Measurements from ENCODE around the gene CHRNB4.

The CHRNB4 gene

DNA sequence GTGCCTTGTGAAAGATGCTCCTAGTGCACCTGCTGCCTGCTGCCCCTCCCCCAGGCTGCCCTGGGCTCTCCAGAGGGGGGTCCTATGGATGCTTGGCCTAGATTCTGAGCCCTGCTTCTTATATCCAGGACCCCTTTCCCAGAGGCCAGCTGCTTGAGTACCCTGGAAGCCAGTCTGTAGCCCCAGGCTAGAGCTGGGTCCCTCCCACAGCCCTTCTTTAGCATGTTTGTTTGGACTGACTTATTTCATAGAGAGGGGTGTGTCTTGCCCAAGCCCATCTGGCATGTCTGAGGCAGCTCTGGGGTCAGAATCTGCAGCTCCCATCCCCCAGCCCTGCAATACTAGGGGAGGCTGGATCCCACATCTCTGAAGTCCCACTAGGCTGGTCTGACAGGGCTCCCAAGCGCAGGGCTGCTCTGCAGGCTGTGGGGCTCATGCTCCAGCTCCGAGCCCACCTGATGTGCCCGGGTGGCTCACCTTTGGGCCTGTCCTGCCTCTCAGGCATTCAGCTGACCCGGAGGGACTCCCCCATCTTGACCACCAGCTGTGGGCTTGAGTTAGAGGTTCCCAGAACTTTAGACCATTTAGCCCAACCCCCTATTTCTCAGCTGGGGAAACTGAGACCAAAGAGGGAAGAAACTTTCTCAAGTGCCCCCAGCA, 3.1 kb downstream of the CHRNB4 start:
- H3K23ac ChIP-seq (ENCODE audit: low read length in 2 of 2), result no peak overlapping the region
- peaks cover 12% of the 10 kb centered on the region for H3K4me1 ChIP-seq (ENCODE audit: control insufficient read depth, insufficient read depth, low read depth, low read length)
- H2AK5ac ChIP-seq (ENCODE audit: low read length, severe bottlenecking), result no peak overlapping the region
- peaks cover 12% of the 10 kb centered on the region for H3K9me3 ChIP-seq (ENCODE audit: control insufficient read depth, low read length)
- H3K27ac ChIP-seq (ENCODE audit: low read length, poor library complexity, severe bottlenecking), result no peak overlapping the region
- no peak overlapping the region for H4K8ac ChIP-seq (ENCODE audit: low read length)
- no peaks in the 10 kb centered on the region for H3K79me1 ChIP-seq (replicated peaks; ENCODE audit: low read length, poor library complexity, severe bottlenecking)
- no peak overlapping the region for H3K4me2 ChIP-seq (ENCODE audit: low read length, poor library complexity, severe bottlenecking)
- H3K27me3 ChIP-seq (ENCODE audit: control insufficient read depth in 1 of 2, insufficient read depth in 1 of 2, low read length in 2 of 2), result peaks cover 34 to 73% of the 10 kb centered on the region in 2 experiments
- 81% methylated on average over 4 of the region's 4 CpGs for WGBS
- H4K91ac ChIP-seq (ENCODE audit: low read length), result peak overlapping the region; percentile 18
- no peak overlapping the region for H2BK15ac ChIP-seq (ENCODE audit: low read depth, poor library complexity, severe bottlenecking)
- no peak overlapping the region for H2BK120ac ChIP-seq (ENCODE audit: low read depth, low read length)
- H3K14ac ChIP-seq (ENCODE audit: low read length in 2 of 2), result no peak overlapping the region
- DNase-seq, result no peak
- H2BK5ac ChIP-seq (ENCODE audit: low read depth, low read length, poor library complexity, severe bottlenecking), result no peak overlapping the region
- no peak overlapping the region for H3K18ac ChIP-seq (ENCODE audit: low read depth in 1 of 2, low read length in 2 of 2)
- no peak overlapping the region for H2AFZ ChIP-seq (ENCODE audit: low read depth, low read length)
- no peak overlapping the region for H3K4me3 ChIP-seq (ENCODE audit: insufficient read depth in 1 of 2, low read depth in 1 of 2, low read length in 2 of 2)
- H2BK12ac ChIP-seq (ENCODE audit: low read length in 2 of 2), result no peak overlapping the region
- H3K4ac ChIP-seq (ENCODE audit: low read depth in 1 of 2, low read length in 2 of 2), result no peak overlapping the region
- H3K36me3 ChIP-seq (ENCODE audit: control insufficient read depth in 1 of 2, insufficient read depth in 2 of 2, low read depth in 1 of 2, low read length in 2 of 2), result no peaks in the 10 kb centered on the region
- H3K9ac ChIP-seq (ENCODE audit: low read length), result no peak overlapping the region

DNA sequence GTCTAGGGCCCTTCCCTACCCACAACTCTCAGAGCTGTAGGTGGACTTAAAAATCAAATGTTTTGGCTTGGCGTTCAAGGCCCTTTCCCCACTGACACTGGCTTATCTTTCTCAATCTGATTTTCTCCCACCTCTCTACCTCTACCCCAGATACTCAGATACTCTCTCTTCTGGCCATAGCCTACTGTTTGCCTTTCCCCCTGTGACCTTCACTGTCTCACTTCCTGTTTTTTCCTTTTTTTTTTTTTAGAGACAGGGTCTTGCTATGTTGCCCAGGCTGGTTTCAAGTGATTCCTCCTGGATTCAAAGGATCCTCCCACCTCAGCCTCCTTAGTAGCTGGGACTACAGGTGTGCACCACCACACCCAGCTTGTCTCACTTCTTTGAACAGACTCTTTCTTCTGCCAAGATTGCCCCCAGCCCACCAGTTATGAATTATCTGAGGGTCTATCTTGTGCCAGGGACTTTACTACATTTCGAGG, 4.6 kb downstream of the CHRNB4 start:
- no peak overlapping the region for H3K4me2 ChIP-seq (ENCODE audit: low read length, poor library complexity, severe bottlenecking)
- H3K9ac ChIP-seq (ENCODE audit: low read length), result no peak overlapping the region
- H2AFZ ChIP-seq (ENCODE audit: low read depth, low read length), result no peak overlapping the region
- no peak overlapping the region for H4K91ac ChIP-seq (ENCODE audit: low read length)
- no peak overlapping the region for H2AK5ac ChIP-seq (ENCODE audit: low read length, severe bottlenecking)
- 80% methylated on average over 2 of the region's 2 CpGs for WGBS
- H3K14ac ChIP-seq (ENCODE audit: low read length in 2 of 2), result no peak overlapping the region
- H3K18ac ChIP-seq (ENCODE audit: low read depth in 1 of 2, low read length in 2 of 2), result no peak overlapping the region
- H3K27me3 ChIP-seq (ENCODE audit: control insufficient read depth in 1 of 2, insufficient read depth in 1 of 2, low read length in 2 of 2), result peaks cover 29 to 71% of the 10 kb centered on the region in 2 experiments
- no peaks in the 10 kb centered on the region for H3K79me1 ChIP-seq (replicated peaks; ENCODE audit: low read length, poor library complexity, severe bottlenecking)
- H2BK12ac ChIP-seq (ENCODE audit: low read length in 2 of 2), result no peak overlapping the region
- peaks cover 10% of the 10 kb centered on the region for H3K4me1 ChIP-seq (ENCODE audit: control insufficient read depth, insufficient read depth, low read depth, low read length)
- H2BK5ac ChIP-seq (ENCODE audit: low read depth, low read length, poor library complexity, severe bottlenecking), result no peak overlapping the region
- no peak for DNase-seq
- no peak overlapping the region for H2BK15ac ChIP-seq (ENCODE audit: low read depth, poor library complexity, severe bottlenecking)
- peaks cover 15% of the 10 kb centered on the region for H3K9me3 ChIP-seq (ENCODE audit: control insufficient read depth, low read length)
- no peaks in the 10 kb centered on the region for H3K36me3 ChIP-seq (ENCODE audit: control insufficient read depth in 1 of 2, insufficient read depth in 2 of 2, low read depth in 1 of 2, low read length in 2 of 2)
- H3K27ac ChIP-seq (ENCODE audit: low read length, poor library complexity, severe bottlenecking), result no peak overlapping the region
- H4K8ac ChIP-seq (ENCODE audit: low read length), result no peak overlapping the region
- no peak overlapping the region for H3K23ac ChIP-seq (ENCODE audit: low read length in 2 of 2)
- H3K4ac ChIP-seq (ENCODE audit: low read depth in 1 of 2, low read length in 2 of 2), result no peak overlapping the region
- no peak overlapping the region for H2BK120ac ChIP-seq (ENCODE audit: low read depth, low read length)
- no peak overlapping the region for H3K4me3 ChIP-seq (ENCODE audit: insufficient read depth in 1 of 2, low read depth in 1 of 2, low read length in 2 of 2)

DNA sequence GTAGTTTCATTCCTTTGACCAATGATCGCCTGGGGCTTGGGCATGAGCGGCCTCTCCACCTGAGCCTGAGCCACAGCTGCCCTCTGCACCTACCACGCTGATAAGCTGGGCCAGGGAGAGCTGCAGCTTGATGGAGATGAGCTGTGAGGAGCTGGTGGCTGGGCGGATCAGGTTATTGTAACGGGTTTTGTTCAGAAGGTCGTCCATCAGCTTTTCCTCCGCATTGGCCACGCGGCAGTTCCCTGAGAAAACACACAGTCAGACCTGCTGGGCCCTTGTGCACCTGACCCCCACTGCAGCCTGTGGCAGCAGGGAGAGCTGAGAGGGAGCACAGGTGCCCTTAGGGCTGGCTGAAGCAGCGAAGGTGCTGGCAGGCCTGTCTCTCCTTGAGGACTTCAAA, 5.7 kb downstream of the CHRNB4 start:
- peaks cover under 1% of the 10 kb centered on the region for H3K4me1 ChIP-seq (ENCODE audit: control insufficient read depth, insufficient read depth, low read depth, low read length)
- peaks cover 15% of the 10 kb centered on the region for H3K9me3 ChIP-seq (ENCODE audit: control insufficient read depth, low read length)
- no peak overlapping the region for H3K4me2 ChIP-seq (ENCODE audit: low read length, poor library complexity, severe bottlenecking)
- WGBS, result 82% methylated on average over 10 of the region's 10 CpGs
- H2BK12ac ChIP-seq (ENCODE audit: low read length in 2 of 2), result no peak overlapping the region
- no peaks in the 10 kb centered on the region for H3K36me3 ChIP-seq (ENCODE audit: control insufficient read depth in 1 of 2, insufficient read depth in 2 of 2, low read depth in 1 of 2, low read length in 2 of 2)
- no peak overlapping the region for H2AK5ac ChIP-seq (ENCODE audit: low read length, severe bottlenecking)
- H3K27ac ChIP-seq (ENCODE audit: low read length, poor library complexity, severe bottlenecking), result no peak overlapping the region
- H2AFZ ChIP-seq (ENCODE audit: low read depth, low read length), result no peak overlapping the region
- H2BK5ac ChIP-seq (ENCODE audit: low read depth, low read length, poor library complexity, severe bottlenecking), result no peak overlapping the region
- H4K91ac ChIP-seq (ENCODE audit: low read length), result no peak overlapping the region
- H3K27me3 ChIP-seq (ENCODE audit: control insufficient read depth in 1 of 2, insufficient read depth in 1 of 2, low read length in 2 of 2), result peaks cover 23 to 69% of the 10 kb centered on the region in 2 experiments
- H2BK120ac ChIP-seq (ENCODE audit: low read depth, low read length), result no peak overlapping the region
- no peak overlapping the region for H4K8ac ChIP-seq (ENCODE audit: low read length)
- no peak for DNase-seq
- no peak overlapping the region for H3K9ac ChIP-seq (ENCODE audit: low read length)
- H3K4me3 ChIP-seq (ENCODE audit: insufficient read depth in 1 of 2, low read depth in 1 of 2, low read length in 2 of 2), result no peak overlapping the region
- no peak overlapping the region for H3K18ac ChIP-seq (ENCODE audit: low read depth in 1 of 2, low read length in 2 of 2)
- H3K4ac ChIP-seq (ENCODE audit: low read depth in 1 of 2, low read length in 2 of 2), result no peak overlapping the region
- H3K79me1 ChIP-seq (replicated peaks; ENCODE audit: low read length, poor library complexity, severe bottlenecking), result no peaks in the 10 kb centered on the region
- no peak overlapping the region for H2BK15ac ChIP-seq (ENCODE audit: low read depth, poor library complexity, severe bottlenecking)
- H3K23ac ChIP-seq (ENCODE audit: low read length in 2 of 2), result no peak overlapping the region
- H3K14ac ChIP-seq (ENCODE audit: low read length in 2 of 2), result no peak overlapping the region

DNA sequence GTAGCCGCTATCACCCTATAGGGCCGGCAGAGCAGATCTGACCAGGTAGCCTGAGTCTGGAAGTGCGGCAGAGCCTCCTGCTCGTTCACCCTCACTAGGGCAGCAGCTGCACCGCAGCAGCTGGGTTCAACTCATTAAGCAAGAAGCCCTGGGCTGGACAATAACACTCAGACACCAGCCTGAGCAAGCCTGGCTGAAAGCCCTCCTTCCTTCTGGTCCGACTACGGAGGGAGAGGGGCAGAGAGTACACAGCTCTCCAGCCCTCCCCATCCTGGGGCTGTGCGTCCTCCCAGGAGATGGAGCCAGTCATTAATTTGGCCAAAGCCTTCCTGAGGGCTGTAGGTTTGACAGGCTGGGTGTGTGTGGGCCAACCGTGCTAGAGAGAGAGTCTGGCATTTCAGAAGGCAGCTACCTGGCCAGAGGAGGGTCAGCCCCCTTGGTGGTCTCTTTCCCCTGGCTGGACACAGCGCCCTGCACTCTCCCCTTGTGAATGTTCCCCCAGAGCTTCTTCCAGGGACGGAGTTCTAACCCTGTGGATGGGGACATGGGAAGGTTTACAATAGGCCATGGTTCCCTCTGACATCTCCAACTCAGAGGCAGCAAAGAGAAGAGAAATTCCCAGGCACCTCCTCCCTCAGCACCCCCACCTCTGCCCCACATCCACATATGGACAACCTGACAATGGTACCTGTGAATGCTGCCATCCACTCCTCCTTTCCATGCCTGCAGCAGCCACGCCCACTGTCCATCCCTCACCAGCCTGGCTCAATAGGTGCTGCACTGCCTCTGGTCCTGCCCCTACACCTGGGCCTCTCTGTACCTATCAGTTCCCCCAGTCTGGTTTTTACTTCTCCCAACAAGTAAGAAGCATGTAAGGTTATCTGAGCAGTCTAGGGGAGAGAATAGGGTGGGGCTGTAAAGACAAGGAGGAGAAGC, 6.5 kb downstream of the CHRNB4 start:
- Histone ChIP-seq H3K36me3 (ENCODE audit: control insufficient read depth in 1 of 2, insufficient read depth in 2 of 2, low read depth in 1 of 2, low read length in 2 of 2) (no peaks in the 10 kb centered on the region), H2BK120ac (ENCODE audit: low read depth, low read length) (no peak overlapping the region), H2BK5ac (ENCODE audit: low read depth, low read length, poor library complexity, severe bottlenecking) (no peak overlapping the region), H3K23ac (ENCODE audit: low read length in 2 of 2) (no peak overlapping the region), H2AFZ (ENCODE audit: low read depth, low read length) (no peak overlapping the region), H4K8ac (ENCODE audit: low read length) (no peak overlapping the region), H2BK15ac (ENCODE audit: low read depth, poor library complexity, severe bottlenecking) (no peak overlapping the region), H3K79me1 (replicated peaks; ENCODE audit: low read length, poor library complexity, severe bottlenecking) (no peaks in the 10 kb centered on the region), H3K4me3 (ENCODE audit: insufficient read depth in 1 of 2, low read depth in 1 of 2, low read length in 2 of 2) (no peak overlapping the region), H2AK5ac (ENCODE audit: low read length, severe bottlenecking) (no peak overlapping the region), H3K9me3 (ENCODE audit: control insufficient read depth, low read length) (peaks cover 15% of the 10 kb centered on the region), H2BK12ac (ENCODE audit: low read length in 2 of 2) (no peak overlapping the region), H3K27me3 (ENCODE audit: control insufficient read depth in 1 of 2, insufficient read depth in 1 of 2, low read length in 2 of 2) (peaks cover 19 to 64% of the 10 kb centered on the region in 2 experiments), H3K4ac (ENCODE audit: low read depth in 1 of 2, low read length in 2 of 2) (no peak overlapping the region), H3K9ac (ENCODE audit: low read length) (no peak overlapping the region), H4K91ac (ENCODE audit: low read length) (no peak overlapping the region), H3K27ac (ENCODE audit: low read length, poor library complexity, severe bottlenecking) (no peak overlapping the region), H3K4me1 (ENCODE audit: control insufficient read depth, insufficient read depth, low read depth, low read length) (no peaks in the 10 kb centered on the region), H3K18ac (ENCODE audit: low read depth in 1 of 2, low read length in 2 of 2) (no peak overlapping the region), H3K4me2 (ENCODE audit: low read length, poor library complexity, severe bottlenecking) (no peak overlapping the region), H3K14ac (ENCODE audit: low read length in 2 of 2) (no peak overlapping the region)
- no peak for DNase-seq
- 83% methylated on average over 11 of the region's 12 CpGs for WGBS

Data from mesenchymal stem cell (in vitro differentiated cells and primary cell).